GM19455 (cell line): ENCODE measurements around the gene PABPN1.

Experiments
- ATAC-seq: cut with Tn5 transposase; IDR thresholded peaks from one replicate; pipeline ENCODE4 v1.9.1; 2021; ENCODE audit not compliant: unreplicated experiment

The PABPN1 gene

GRCh38 chr14:23357261-23357660 lies 36.0 kb downstream of the PABPN1 start:
- ATAC-seq, result no peak

- no peak for ATAC-seq
Measured at GRCh38 chr14:23358042-23358441, 36.8 kb downstream of the PABPN1 start.

GRCh38 chr14:23358553-23359166 lies 37.4 kb downstream of the PABPN1 start:
- ATAC-seq, result no peak

- no peak for ATAC-seq
Measured at GRCh38 chr14:23359167-23359626, 37.9 kb downstream of the PABPN1 start.

- no peak for ATAC-seq
Measured at GRCh38 chr14:23359722-23360447, 38.6 kb downstream of the PABPN1 start.

- ATAC-seq, result no peak
Measured at GRCh38 chr14:23360496-23360895, 39.2 kb downstream of the PABPN1 start.

- ATAC-seq, result no peak
Measured at GRCh38 chr14:23361320-23361719, 40.1 kb downstream of the PABPN1 start.

- no peak for ATAC-seq
Measured at GRCh38 chr14:23361763-23362162, 40.5 kb downstream of the PABPN1 start.

- no peak for ATAC-seq
Measured at GRCh38 chr14:23362200-23362599, 40.9 kb downstream of the PABPN1 start.

GRCh38 chr14:23364164-23365035 lies 43.1 kb downstream of the PABPN1 start:
- ATAC-seq, result no peak

- ATAC-seq, result no peak
Measured at GRCh38 chr14:23365036-23365731, 43.9 kb downstream of the PABPN1 start, which contains the start of gene EFS. Gene EFS, minus strand, starts transcription at chr14:23365172. Its CDS starts 147 bp downstream, at chr14:23365025.

GRCh38 chr14:23365732-23366425 lies 44.6 kb downstream of the PABPN1 start:
- no peak for ATAC-seq

GRCh38 chr14:23366426-23366921 lies 45.2 kb downstream of the PABPN1 start:
- no peak for ATAC-seq

- ATAC-seq, result no peak
Measured at GRCh38 chr14:23370221-23370620, 49.0 kb downstream of the PABPN1 start.

- ATAC-seq, result no peak
Measured at GRCh38 chr14:23371865-23372264, 50.6 kb downstream of the PABPN1 start.

- ATAC-seq, result no peak
Measured at GRCh38 chr14:23372509-23372908, 51.3 kb downstream of the PABPN1 start, which contains the start of gene IL25. Gene IL25, plus strand, starts transcription at chr14:23372809.

- no peak for ATAC-seq
Measured at GRCh38 chr14:23373041-23373440, 51.8 kb downstream of the PABPN1 start.
